OCI-LY7 (cell line): ENCODE data around the gene DUSP16.

Experiments
- CTCF ChIP-seq: fragments of 200-600 bp; sonication (generic); conservative IDR thresholded peaks from 2 replicates; pipeline ENCODE4 v1.5.1; 2014; ENCODE audit warnings: mild to moderate bottlenecking, antibody characterized with exemption, low read length, moderate library complexity, mixed read lengths
- EZH2phosphoT487 ChIP-seq: fragments of 200-600 bp; sonication (generic); IDR thresholded peaks from 2 replicates; pipeline ENCODE4 v1.6.1; 2018; ENCODE audit warnings: low read depth, borderline replicate concordance, mild to moderate bottlenecking, mixed run types, antibody characterized with exemption, low read length, moderate library complexity, mixed read lengths

- no peak for TF ChIP-seq CTCF
- TF ChIP-seq EZH2phosphoT487, result no peak
These were observed 27.7 kb downstream of the DUSP16 start for GRCh38 chr12:12534975-12535374.
